Upper lobe of left lung (tissue), 6 donors: ENCODE results near the gene ANP32D. TPM values are rescaled to one million over a fixed set of nuclear protein-coding genes. Genes with fewer than 3 reads are reported as not detected.
"Not testable (repeated sequence)": the region's sequence is repeated elsewhere in the genome, so short reads cannot be mapped to it uniquely, and the experiment has no call there.

Experiments
- ATAC-seq, 2 donors: fragments of 200-7000 bp; cut with Tn5 transposase; one replicate each; pipeline ENCODE4 v1.9.1; 2022; ENCODE audit warnings: mild to moderate bottlenecking in 2 of 2, moderate library complexity in 2 of 2; ENCODE audit not compliant: low FRiP score in 2 of 2
- DNase-seq, 2 donors: peaks; one replicate each; pipeline ENCODE4 v3.0.0-alpha.2; 2019 to 2020
- H3K27ac ChIP-seq, 4 donors: fragments of 200-600 bp; sonication (generic); one replicate each; pipeline ENCODE4 v1.5.1; 2016 to 2019
- H3K27me3 ChIP-seq, 4 donors: fragments of 200-600 bp; sonication (generic); one replicate each; pipeline ENCODE4 v1.5.1; 2017 to 2019
- H3K36me3 ChIP-seq, 4 donors: fragments of 200-600 bp; sonication (generic); one replicate each; pipeline ENCODE4 v1.5.1; 2016 to 2019
- H3K4me1 ChIP-seq, 4 donors: fragments of 200-600 bp; sonication (generic); one replicate each; pipeline ENCODE4 v1.5.1; 2018 to 2019
- H3K4me3 ChIP-seq, 4 donors: fragments of 200-600 bp; sonication (generic); one replicate each; pipeline ENCODE4 v1.5.1; 2017 to 2019; ENCODE audit warnings: mild to moderate bottlenecking in 2 of 4, moderate library complexity in 1 of 4
- H3K9me3 ChIP-seq, 4 donors: fragments of 200-600 bp; sonication (generic); one replicate each; pipeline ENCODE4 v1.5.1; 2018 to 2019
- CTCF ChIP-seq, 6 experiments: fragments of 450-650 bp in 4 of 6; fragments of 200-600 bp in 2 of 6; sonication (generic) in 2 of 6; IDR thresholded peaks; one replicate each; pipeline ENCODE4 v1.5.1; 2016 to 2019; ENCODE audit warnings: antibody characterized with exemption in 6 of 6
- EP300 ChIP-seq, 4 donors: sonication (generic); formaldehyde crosslinking; IDR thresholded peaks; one replicate each; pipeline ENCODE4 v1.5.1; 2017; ENCODE audit warnings: antibody characterized with exemption in 4 of 4, control low read depth in 2 of 4
- POLR2A ChIP-seq, 4 donors: fragments of 450-650 bp; IDR thresholded peaks; one replicate each; pipeline ENCODE4 v1.5.1; 2016 to 2017; ENCODE audit warnings: antibody characterized with exemption in 4 of 4, mild to moderate bottlenecking in 2 of 4
- POLR2AphosphoS5 ChIP-seq, 2 donors: sonication (generic); formaldehyde crosslinking; IDR thresholded peaks; one replicate each; pipeline ENCODE4 v1.5.1; 2017; ENCODE audit warnings: antibody characterized with exemption in 2 of 2
- WGBS, 2 donors: methylation state at CpG; one replicate each; pipeline ENCODE4 v1.1.5; 2017 to 2018; 5-methylcytosine and 5-hydroxymethylcytosine counted together
- total RNA-seq, 6 donors: library from RNA; depleted of rRNA in 4 of 6; stranded (reverse); fragments of >200 nt in 4 of 6; gene quantifications; one replicate each; pipeline versions ENCODE4 v1.1.0 to v1.2.1, GENCODE V29; 2016 to 2021
- donor health status: DM: no; HTN: no; CAD: no; lungs with moderate emphysema.
- donor health status: DM: no; HTN: yes; CAD: no; lungs with severe emphysema.

Gene ANP32D
- total RNA-seq, 6 donors from 2014 or later, result 0.37 to 3.1 (median 2.1) TPM; not detected in 3

- no peaks in the 10 kb centered on the region for H3K36me3 ChIP-seq
- 81 to 82% methylated on average over 1 of the region's 1 CpG for WGBS, 2 donors
- peaks cover 0 to 4% (median 0%) of the 10 kb centered on the region in 4 donors for H3K9me3 ChIP-seq
- ATAC-seq, result no peak
- no peaks in the 10 kb centered on the region for H3K4me1 ChIP-seq
- no peak for DNase-seq
- TF ChIP-seq POLR2A (IDR thresholded peaks at IDR 0.05) (no peak), POLR2AphosphoS5 (IDR thresholded peaks at IDR 0.05) (no peak), CTCF (IDR thresholded peaks at IDR 0.05) (no peak), EP300 (IDR thresholded peaks at IDR 0.05) (no peak)
- H3K27ac ChIP-seq, result no peak overlapping the region
- H3K27me3 ChIP-seq, result no peaks in the 10 kb centered on the region
- no peak overlapping the region for H3K4me3 ChIP-seq
Measured at GRCh38 chr12:48451372-48451771, 21.0 kb upstream of the ANP32D start.

- not testable (repeated sequence) for H3K4me1 ChIP-seq, ATAC-seq, H3K27me3 ChIP-seq, H3K9me3 ChIP-seq, H3K27ac ChIP-seq, DNase-seq, H3K36me3 ChIP-seq, H3K4me3 ChIP-seq
- whole genome bisulfite sequencing, 2 donors, result 80 to 85% methylated on average over 2 of the region's 2 CpGs
Measured at GRCh38 chr12:48452961-48453360, 19.4 kb upstream of the ANP32D start.

GRCh38 chr12:48454667-48455066 is 17.7 kb upstream of the ANP32D start:
- 86 to 96% methylated on average over 1 of the region's 1 CpG for WGBS, 2 donors
- H3K4me1 ChIP-seq, result no peaks in the 10 kb centered on the region
- H3K9me3 ChIP-seq, result peaks cover 0 to 3% (median 0%) of the 10 kb centered on the region in 4 donors
- H3K4me3 ChIP-seq, result no peak overlapping the region
- TF ChIP-seq CTCF (IDR thresholded peaks at IDR 0.05) (peak in 3 of 6 experiments; percentile 32 to 44 (median 36)), POLR2A (IDR thresholded peaks at IDR 0.05) (no peak)
- no peaks in the 10 kb centered on the region for H3K36me3 ChIP-seq
- no peak for ATAC-seq
- no peak for DNase-seq
- no peak overlapping the region for H3K27ac ChIP-seq
- H3K27me3 ChIP-seq, result no peaks in the 10 kb centered on the region

- Histone ChIP-seq H3K36me3 (no peaks in the 10 kb centered on the region), H3K9me3 (no peaks in the 10 kb centered on the region), H3K27me3 (no peaks in the 10 kb centered on the region), H3K27ac (no peak overlapping the region), H3K4me3 (no peak overlapping the region), H3K4me1 (no peaks in the 10 kb centered on the region)
- 60 to 74% methylated on average over 2 of the region's 2 CpGs for WGBS, 2 donors
- DNase-seq (no peak), ATAC-seq (no peak)
- TF ChIP-seq POLR2A (IDR thresholded peaks at IDR 0.05) (no peak), POLR2AphosphoS5 (IDR thresholded peaks at IDR 0.05) (no peak), CTCF (IDR thresholded peaks at IDR 0.05) (no peak), EP300 (IDR thresholded peaks at IDR 0.05) (no peak)
Measured at GRCh38 chr12:48455116-48455515, 17.2 kb upstream of the ANP32D start.

GRCh38 chr12:48459259-48459658 is 13.1 kb upstream of the ANP32D start:
- Histone ChIP-seq H3K9me3 (no peaks in the 10 kb centered on the region), H3K4me1 (no peaks in the 10 kb centered on the region), H3K27me3 (no peaks in the 10 kb centered on the region), H3K36me3 (no peaks in the 10 kb centered on the region), H3K4me3 (no peak overlapping the region), H3K27ac (no peak overlapping the region)
- DNase-seq (no peak), ATAC-seq (no peak)
- 86 to 93% methylated on average over 6 of the region's 6 CpGs for WGBS, 2 donors
- no peak for TF ChIP-seq POLR2AphosphoS5 (IDR thresholded peaks at IDR 0.05)
- no peak for TF ChIP-seq CTCF (IDR thresholded peaks at IDR 0.05)
- no peak for TF ChIP-seq EP300 (IDR thresholded peaks at IDR 0.05)
- no peak for TF ChIP-seq POLR2A (IDR thresholded peaks at IDR 0.05)

- 83 to 88% methylated on average over 9 of the region's 9 CpGs for WGBS, 2 donors
- H3K27ac ChIP-seq, DNase-seq, H3K4me3 ChIP-seq, H3K4me1 ChIP-seq, H3K27me3 ChIP-seq, ATAC-seq, H3K36me3 ChIP-seq: not testable (repeated sequence)
- H3K9me3 ChIP-seq, result peaks cover 9 to 14% (median 12%) of the 10 kb centered on the region in 4 donors
Measured at GRCh38 chr12:48469027-48469426, 3.3 kb upstream of the ANP32D start.
